Fibroblast of skin of right quadriceps (primary cell): Measurements from ENCODE around the gene GP1BB.

ENCODE experiments used
- DNase-seq: peaks from one replicate; pipeline ENCODE4 v3.0.0-alpha.2; 2013

Gene GP1BB

DNA sequence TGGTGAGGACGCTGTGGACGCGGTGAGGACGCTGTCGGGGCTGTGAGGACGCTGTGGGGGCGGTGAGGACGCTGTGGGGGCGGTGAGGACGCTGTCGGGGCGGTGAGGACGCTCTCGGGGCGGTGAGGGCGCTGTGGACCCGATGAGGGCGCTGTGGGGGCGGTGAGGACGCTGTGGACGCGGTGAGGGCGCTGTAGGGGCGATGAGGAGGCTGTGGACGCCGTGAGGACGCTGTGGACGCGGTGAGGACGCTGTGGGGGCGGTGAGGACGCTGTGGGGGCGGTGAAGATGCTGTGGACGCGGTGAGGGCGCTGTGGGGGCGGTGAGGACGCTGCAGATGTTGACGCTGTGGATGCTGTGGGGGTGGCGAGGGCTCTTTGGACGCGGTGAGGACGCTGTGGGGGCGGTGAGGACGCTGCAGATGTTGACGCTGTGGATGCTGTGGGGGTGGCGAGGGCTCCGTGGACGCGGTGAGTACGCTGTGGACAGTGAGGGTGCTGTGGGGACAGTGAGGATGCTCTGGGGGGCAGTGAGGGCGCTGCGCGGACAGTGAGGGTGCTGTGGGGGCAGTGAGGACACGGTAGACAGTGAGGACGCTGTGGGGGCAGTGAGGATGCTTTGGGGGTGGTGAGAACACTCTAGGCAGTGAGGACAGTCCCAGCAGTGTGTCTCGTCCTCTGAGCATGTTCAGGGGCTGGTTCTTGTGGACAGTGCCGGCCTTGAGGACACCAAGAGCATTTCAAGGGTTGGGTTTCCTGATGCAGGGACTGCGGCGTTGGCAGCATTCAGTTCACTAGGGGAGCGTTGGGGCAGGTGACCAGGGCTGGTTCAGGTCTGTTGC is 4.2 kb downstream of the GP1BB start:
- DNase-seq: no peak

DNA sequence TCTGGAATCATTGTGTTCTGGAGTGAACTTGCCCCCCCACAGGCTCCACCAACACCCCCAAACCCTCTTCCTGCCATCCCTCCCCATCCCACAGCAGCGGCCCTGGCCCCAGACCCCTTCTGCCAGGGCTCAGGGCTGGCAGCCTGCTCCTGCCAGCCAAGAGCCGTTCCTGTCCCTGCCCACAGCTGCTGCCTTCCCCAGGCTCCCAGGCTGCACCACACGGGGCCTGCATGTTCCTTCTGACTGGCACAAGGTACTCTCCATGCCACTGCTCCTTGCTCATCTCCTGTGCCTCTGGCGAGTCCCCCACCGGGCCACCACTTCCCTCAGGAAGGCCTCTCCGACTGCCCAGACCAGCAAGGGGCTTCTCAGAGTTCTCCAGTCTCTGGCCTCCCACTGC is 4.9 kb downstream of the GP1BB start:
- no peak for DNase-seq

DNA sequence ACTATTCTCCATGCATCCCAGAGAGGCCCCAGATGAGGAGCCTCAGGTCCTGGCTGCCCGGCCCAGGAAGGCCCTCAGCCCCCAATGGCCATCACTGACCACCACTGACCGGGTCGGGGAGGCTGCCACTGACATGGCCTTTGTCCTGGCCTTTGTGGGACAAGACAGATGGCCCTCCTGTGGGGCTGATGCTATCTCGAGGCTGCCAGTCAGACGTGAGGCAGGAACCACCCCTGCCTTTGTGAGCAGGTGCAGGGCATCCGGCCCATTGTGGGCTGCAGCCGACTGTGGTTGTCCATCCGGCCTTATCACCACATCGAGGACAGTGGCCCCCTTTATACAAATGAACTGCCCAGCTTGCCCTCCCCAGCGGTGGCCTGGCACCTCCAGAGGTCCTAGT is 5.5 kb downstream of the GP1BB start:
- DNase-seq: no peak

DNA sequence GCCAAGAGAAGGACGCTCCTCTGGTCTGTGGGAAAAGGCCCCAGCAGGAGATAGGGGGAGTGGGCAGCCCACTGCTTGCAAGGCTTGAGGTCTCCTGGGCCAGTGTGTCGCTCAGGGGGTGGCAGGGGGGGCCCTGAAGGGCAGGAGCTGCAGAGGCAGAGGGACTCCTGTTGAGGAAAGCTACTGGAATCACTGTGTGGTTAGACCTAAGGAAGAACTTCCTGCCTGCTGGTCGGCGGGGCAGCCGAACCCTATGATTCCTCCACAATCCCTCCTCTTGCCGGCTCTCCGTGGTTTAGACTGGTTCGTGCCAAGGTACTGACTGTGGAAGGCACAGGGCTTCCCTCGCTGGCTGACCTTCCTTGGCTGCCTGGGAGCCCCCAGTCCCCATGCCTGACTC is 6.2 kb downstream of the GP1BB start:
- no peak for DNase-seq

DNA sequence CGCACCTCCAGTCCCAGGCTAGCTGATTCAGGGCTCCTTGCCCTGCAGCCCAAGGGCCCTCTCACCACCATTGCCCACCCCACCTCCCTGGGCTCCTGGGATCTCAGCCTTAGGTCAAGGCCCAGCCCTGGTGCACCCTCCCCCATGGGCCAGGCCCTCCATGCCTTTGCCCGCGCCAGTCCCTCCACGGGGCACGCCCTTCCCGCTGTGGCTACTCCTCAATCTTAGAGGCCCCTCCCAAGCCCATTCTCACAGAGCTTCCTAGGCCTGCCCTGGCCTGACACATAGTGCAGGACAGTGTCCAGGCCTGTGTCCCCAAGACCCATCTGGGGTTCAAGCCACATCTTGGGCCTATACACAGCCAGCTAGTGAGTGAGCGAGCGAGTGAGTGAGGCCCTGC is 6.9 kb downstream of the GP1BB start:
- no peak for DNase-seq

DNA sequence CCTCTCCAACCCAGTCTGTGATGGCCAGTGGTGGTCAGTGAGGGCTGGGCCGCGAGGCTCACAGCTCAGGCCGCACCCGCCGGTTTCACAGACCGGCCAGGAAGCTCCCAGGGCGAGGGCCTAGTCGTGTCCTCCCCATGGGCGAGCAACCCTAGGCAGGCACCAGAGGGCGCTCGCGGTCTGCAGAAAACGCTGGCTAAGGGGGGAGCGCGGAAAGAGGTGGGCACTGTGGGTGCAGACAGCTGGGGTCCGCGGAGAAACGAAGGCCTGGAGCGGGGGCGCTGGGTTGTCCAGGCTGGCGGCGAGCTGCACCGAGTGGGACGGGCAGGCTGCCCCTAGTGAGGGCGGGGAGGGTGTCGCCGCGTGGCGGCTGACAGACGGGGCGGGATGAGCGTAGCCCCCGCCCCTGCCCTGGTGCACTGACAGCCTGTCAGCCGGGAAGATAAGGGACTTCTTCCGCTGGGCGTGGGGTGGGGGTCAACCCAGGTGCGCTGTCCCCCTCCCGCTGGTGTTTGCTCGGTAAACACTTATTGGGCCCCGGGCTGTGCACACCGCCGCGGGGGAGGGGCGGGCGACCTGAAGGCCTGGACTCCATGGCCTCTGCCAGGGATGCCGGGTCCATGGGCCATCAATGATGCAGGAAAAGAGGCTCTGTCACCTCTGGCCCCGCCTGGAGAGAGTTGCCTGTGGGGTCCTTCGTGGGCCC is 7.5 kb downstream of the GP1BB start:
- DNase-seq: peak; percentile 71

DNA sequence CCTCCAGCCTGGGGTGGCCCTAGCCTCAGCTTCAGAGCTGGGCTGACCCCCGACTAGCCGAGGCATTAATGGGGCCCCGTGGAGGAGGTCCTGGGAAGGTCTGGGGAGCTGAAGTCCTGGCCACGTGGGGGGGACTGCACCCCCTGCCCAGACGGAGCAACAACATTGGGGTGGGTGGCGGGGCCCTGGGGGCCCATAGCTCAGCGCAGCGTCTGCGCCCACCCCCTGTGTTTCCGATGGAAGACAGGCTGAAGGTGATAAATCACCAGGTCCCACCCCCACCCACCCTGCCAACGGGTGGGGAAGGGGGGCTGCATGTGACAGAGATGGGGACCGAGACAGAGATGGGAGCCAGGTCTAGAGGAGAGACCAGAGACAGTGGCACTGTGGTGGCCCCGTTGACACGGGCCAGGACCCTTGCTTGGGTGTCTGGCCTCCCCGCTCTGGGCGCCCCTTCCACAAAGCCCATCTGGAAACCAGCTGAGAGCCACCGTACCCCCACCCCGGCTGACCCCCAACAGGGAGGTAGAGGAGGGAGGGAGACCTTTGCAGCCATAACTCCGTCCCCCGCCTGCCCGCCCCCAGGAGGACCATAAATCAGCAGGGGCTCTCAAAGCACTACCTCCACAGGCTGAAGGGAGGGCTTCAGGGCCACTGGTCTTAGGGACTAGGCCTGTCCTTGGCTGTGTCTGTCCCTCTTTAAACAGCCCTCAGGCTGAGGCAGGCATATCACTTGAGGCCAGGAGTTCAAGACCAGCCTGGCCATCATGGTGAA is 8.2 kb downstream of the GP1BB start:
- no peak for DNase-seq

DNA sequence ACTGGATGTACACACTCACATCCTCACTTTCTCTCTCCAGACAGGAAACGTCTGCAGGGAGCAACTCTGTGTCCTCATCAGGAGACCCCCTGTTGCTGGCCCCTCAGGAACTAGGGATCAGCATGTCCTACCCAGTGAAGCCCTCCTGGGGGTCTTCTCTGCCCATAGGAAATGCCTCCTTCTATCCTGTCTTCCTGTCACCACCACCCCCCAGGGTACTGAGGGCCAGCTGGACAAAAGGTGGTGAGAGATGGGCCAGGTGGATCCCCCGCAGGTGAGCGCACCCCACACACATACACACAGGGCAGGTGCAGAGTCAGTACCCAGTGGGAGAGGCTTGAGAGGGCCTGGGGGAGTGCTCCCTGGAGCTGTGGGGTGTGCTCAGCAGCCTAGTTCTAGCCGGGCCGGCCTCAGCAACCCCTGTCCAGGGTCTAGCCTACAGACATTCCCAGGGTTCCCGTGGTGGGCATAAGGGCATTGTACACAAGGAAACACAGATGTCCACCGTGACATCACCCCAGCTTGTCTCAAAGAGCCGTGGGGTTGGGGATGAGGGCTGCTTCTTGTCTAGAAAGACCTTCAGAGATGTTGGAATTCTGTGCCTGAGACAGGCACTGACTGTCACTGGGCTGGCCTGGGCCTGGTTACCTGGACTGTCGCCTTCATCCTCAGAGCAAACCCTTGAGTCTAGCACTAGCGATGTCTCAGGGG is 9.2 kb downstream of the GP1BB start:
- DNase-seq: no peak

DNA sequence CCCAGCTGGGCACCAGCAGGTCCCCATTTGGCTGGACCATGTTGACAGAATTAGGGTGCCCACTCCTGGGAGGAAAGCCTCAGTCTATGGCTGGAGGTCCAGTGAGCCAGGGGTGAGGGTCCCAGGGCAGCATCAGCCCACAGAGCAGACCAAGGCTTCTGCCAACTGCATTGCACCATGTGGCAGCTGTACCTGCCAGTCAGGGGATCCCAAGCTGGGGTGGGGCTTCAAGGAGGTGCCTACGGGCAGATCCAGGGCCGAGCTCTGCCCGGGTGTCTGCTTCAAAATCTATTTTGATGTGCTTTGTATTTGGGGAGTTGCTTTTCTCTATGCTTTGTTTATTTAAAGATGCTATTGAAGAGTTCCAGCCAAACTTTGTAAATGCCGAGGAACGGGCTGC is 10.4 kb downstream of the GP1BB start:
- DNase-seq: no peak

DNA sequence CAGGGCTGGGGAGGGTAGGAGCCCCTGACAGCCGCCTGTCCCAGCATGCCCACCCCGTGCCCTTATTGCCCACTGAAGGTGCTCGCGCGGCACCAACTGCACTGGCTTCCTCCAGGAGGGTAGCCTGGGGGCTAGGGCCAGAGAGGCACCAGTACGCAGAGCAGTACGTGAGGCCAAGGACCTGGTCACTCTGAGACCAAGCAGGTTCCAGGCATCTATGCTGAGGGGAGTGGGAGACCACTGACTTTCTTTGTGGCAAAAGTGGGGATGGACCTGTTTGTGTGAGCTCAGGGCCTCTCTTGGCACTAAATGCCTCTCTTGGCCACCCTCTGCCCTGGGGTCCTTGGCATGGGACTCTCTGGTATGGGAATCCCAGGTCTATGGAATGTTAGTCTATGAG is 10.8 kb downstream of the GP1BB start:
- DNase-seq: no peak

DNA sequence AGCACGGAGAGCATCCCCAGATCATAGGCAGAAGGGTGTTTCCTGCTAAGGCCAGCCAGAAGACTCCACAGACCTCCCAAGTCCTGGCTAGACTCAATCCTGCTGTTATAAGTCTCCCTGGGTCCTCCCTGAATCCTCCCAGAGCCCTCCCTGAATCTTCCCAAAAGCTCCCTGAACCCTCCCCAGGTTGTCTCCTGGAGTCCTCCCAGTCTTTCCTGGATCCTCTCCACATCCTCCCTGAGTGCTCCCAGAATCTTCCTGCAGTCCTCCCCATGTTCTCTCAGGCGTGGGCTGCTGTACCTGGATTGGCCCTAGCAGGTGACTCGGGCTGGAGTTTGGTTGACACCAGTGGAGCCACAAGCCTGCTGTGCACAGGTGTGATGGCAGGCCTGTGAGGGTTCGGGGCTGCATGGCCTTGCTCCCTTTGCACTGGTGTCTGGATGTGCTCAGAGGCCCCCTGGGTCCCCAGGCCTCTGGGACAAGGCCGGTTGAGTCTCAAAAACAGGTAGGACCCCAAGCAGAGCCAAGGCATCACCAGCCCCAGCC is 11.6 kb downstream of the GP1BB start:
- DNase-seq: no peak

DNA sequence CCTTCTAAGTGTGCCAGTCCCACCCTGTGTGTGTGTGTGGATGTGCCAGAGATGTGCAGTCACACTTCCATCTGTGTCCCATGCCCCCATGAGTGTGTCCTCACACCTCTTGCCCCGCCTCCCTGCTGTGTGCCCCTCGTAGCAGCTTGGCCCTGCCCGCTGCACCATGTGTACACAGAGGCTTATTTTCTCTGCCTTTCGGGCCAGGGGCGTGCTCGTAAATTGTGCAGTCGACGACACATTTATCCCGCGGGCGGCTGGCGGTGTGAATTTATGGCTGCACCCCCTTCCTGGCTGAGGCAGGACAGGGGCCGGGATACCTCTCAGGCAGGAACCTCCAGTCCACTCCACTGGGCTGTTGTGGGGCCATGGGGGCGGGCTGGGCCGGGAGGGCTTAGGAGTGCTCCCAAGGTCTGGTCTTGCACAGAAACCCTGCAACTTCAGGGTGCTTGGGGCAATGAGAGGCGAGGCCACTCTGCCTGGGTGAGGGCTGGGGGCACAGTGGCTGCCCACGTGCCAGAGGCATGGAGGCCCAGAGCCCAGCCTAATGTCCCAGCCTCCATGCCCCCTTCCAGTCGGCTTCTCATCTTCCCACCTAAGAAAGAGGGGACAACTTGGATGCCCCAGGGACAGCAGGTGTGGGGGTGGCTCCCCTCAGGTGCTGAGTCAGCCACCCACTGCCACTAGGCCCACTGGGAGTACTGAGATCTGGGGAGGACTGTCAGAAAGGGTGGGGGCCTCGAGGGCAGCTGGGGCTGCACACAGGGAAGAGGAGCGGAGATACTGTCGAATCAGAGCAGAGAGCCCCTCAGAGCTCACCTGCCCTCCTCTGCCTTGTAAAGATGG is 12.5 kb downstream of the GP1BB start:
- DNase-seq: no peak

DNA sequence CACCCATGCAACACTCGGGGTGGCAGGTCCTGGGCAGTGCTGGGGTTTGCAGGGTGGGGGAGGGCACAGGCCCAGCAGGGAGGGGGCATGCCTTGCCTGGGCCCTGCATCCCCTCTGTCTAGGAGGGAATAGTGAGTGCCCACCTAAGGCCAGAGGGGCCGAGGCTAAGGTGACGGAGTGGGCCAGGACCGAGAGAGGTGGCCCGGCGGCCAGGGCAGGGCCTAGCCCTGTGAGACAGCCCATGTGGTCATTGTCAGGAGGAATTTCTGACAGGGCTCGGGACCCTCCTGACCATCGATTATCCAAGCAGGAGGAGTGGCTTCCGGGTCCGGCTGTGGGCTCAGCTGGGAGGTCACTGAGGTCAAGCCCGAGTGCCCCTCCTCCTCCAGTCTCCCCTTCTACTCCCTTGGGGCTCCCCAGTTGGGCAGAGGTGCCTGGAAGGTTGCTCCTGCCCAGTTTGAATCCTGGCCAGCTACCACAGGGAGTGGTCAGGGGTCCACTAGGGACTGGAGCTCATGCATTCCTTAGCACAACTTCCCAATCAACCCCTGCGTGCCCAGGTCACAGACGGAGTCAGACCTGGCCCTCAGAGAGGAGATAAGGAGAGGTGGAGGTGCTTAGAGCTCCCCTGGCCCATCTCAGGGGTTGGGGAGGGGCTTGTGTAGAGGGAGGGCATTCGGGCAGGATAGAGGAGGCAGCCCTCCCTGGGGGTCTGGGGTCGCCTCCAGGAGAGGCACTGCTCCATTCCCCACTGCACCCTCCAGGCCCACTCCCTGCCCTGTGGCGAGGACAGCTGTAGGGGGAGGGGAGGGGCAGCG is 14.7 kb downstream of the GP1BB start:
- no peak for DNase-seq

DNA sequence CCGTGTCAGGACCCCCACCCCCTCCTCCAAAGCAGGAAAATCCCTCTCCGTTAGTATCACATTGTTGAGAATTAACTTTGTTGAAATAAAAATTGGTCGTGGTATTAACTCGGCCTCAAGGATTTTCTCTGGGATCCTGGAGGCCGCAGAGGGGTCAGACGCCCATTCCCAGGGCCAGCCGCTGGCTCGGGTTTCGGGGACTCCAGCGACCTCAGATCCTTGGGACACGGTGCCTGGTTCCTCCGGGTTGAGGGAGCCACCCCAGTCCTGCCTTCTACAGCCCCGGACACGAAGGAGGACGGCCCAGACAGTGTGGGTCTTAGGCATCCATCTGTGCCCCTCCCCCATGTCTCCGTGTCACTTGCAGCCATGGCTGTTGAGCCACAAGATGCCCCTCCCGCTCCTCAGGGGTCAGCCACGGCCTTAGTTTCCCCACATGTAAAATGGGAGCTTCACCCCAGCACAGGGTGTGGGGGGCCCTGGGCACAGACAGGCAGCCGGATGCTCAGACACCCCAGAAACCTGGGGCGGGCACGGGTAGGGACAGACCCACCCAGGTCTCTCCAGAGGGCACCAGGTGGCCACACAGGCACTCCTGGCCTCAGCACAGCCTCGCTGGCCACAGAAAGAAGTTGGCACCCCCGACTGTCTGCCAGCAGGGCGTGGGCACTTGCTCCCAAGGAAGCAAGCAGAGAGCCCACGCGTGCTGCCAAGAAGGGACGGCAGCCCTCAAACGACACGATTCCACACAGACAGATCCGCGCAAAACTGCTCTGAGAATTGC is 15.5 kb downstream of the GP1BB start:
- DNase-seq: no peak

DNA sequence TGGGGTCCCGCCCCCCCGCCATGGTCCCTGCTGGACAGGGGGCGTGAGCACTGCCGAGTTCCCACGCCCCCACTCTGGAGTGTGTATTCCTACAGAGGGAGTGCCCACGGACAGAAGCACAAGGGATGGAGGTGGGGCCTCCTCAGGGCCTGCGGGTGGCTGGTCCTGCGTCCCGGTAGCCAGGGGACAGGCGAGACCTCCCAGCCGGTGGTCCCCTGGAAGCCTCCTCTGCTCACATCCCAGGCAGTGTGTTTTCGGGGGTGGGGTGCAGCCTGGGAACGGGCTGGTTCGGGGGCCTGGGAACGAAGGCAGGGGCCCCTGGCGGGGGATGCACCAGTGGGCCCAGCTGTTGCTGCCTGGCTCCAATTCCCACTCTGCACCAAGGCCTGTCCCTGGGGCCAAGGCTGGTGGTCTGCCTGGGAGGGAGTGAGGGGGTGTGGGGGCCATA is 16.1 kb downstream of the GP1BB start:
- DNase-seq: no peak

DNA sequence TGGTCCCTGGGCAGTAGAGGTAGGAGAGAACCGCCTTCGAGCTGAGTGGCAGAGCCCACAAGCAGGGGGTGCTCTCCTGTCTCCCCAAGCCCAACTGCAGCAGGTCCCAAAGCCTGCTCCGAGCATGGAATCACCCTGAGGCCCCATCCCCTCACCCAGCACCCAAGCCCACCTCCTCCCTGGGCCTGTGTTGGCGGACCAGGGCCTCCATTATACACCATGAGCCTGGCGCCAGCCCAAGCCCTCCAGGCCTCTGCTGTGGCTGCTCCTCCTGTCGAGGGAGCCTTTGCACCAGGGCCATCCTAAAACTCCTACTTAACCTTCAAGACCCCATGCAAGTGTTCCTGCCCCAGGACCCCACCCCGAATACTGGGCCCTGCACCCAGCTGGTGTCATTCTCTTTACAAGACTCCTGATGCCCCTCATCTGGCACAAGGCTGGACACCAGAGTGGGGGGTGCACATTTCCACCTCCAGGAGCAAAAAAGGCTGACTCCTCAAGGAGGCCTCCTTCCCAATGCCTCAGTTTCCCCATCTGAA is 16.6 kb downstream of the GP1BB start:
- DNase-seq: no peak

DNA sequence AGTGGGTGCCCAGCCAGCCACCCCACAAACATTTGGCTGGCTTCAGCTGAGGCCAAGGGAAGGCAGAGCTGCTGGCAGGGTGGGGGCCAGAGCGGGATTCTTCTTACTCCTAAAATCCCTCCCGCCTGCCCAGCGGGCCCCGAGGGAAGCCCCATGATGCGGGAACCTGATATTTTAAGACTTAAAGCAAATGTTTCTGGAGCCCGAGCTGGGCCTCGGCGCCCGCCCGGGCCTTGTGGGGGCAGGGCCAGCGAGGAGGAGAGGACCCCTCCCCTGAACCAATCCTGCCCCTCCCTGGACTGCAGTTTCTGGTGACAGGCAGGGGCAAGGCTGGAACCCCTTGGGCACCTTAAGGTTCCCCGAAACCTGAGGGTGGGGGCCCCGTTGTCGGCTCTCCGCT is 17.2 kb downstream of the GP1BB start:
- DNase-seq: no peak

DNA sequence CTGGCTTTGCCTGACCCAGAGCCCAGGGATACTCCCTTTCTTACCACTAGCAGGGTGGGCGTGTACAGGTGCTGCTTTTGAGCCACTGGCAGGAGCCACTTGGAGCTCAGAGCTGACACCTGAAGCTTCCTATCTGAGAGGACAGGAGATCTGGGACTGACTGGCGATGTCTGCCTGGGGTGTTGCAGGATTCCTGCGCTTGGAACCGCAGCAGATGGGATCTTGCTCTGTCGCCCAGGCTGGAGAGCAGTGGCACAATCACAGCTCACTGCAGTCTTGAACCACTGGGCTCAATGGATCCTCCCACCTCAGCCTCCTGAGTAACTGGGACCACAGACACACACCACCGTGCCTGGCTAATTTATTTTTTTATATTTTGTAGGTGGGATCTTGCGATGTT is 17.7 kb downstream of the GP1BB start:
- DNase-seq: no peak

DNA sequence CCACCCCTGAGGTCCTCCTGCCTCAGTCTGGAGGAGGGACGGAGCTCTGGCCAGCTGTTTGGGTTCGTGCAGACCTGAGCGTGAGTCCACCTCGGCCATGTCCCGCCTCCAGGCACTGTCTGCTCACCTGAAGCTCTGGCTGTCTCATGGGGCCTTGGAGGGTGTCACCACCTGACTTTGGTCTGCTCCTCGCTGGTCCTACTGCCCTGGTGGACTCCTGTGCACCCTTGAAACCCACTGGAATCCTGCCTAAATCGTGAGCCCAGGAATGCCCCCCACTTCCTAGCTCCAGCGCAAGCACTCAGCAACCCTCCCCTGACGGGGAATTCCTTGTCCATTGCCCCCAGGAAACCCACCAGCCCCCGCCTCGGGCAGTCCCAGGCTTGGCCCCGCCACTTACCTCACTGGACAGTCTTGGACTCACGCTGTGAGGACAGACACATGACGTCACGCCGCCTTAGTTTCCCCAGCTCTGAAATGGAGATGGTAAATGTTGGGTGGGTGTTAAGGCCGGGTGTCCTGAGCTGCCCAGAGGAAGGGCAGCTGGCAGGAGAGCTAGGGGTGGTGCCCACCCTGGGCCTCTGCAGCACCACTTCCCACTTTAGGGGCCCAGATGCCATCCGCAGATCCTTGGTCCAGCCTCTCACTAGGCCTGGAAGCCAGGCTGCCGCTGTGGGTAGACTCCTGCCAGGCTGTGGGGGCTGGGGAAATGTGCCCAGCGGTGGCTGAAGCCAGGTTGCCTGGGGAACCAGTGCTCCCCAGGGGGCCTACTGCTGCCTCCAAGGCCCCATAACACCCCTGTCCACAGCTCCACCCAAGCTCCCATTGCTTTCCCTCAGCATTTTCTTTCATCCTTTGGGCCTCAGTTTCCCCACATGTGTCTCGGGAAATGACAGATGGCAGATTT is 19.1 kb downstream of the GP1BB start:
- DNase-seq: no peak
